Epithelial cell of alveolus of lung (primary cell): ENCODE data around the gene C1QA. TPM values are rescaled to one million over a fixed set of nuclear protein-coding genes. Genes with fewer than 3 reads are reported as not detected.

Experiments
- total RNA-seq: library from RNA; depleted of rRNA; stranded (reverse); fragments of >200 nt; gene quantifications from 2 replicates; pipeline ENCODE4 v1.2.1, GENCODE V29; 2015

C1QA gene
- not detected in 2 replicates for total RNA-seq

GRCh38 chr1:22636353-22636752 lies at the start of gene C1QA:
TSS of gene C1QA (plus strand) at chr1:22636628. CDS start at chr1:22637617, 989 bp downstream.

GRCh38 chr1:22643381-22643780 lies 7.0 kb downstream of the C1QA start, which contains the start of gene C1QC:
TSS of gene C1QC (plus strand) at chr1:22643633. CDS start at chr1:22644024, 391 bp downstream.

GRCh38 chr1:22652881-22653316 lies 16.5 kb downstream of the C1QA start, which contains the start of gene C1QB:
TSS of gene C1QB (plus strand) at chr1:22653236. CDS start at chr1:22659463, 6,227 bp downstream.

Other genes with a start within 250 kb of the C1QA start
- gene ZBTB40, start 184.8 kb upstream of the C1QA start, total RNA-seq = 7.1 and 8.9 TPM in 2 replicates
- gene EPHA8, start 73.1 kb upstream of the C1QA start, total RNA-seq = not detected in 2 replicates
- gene C1QC, start 7.0 kb downstream of the C1QA start, total RNA-seq = not detected in 2 replicates
- gene C1QB, start 16.6 kb downstream of the C1QA start, total RNA-seq = not detected in 2 replicates
- gene EPHB2, start 74.2 kb downstream of the C1QA start, total RNA-seq = 22.4 and 97.9 TPM in 2 replicates